PC-3 (cell line): ENCODE results near the gene KRT83.

ENCODE experiments used
- EZH2phosphoT487 ChIP-seq: fragments of 300-600 bp; sonication (generic); IDR thresholded peaks from 2 replicates; pipeline ENCODE4 v1.6.1; 2018; ENCODE audit warnings: mild to moderate bottlenecking, antibody characterized with exemption, low read length, borderline replicate concordance
- TF ChIP-seq, protein P1 (sequence below): fragments of 300-600 bp; sonication (generic); conservative IDR thresholded peaks from 2 replicates; pipeline ENCODE4 v1.5.1; 2017; ENCODE audit warnings: antibody characterized with exemption, low read depth, mild to moderate bottlenecking, low read length

DNA sequence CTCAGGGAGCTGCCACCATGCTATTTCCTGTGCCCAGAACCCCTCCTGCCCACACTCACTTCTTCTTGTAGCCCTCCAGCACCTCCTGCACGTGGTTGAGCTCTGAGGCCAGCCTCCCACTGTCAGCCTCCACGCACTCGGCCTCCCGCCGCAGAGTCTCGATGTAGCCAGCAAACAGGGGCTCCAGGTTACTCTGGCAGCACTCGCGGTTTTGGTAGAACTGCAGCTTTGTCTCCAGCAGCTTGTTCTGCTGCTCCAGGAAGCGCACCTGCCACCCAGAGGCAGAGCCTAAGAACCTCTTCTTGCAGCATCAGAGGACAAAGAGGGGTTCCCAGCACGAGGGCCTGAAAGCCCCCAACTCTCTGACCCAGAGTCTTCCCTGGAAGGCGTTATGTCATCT lies 2.1 kb downstream of the KRT83 start:
- TF ChIP-seq, protein P1, sequence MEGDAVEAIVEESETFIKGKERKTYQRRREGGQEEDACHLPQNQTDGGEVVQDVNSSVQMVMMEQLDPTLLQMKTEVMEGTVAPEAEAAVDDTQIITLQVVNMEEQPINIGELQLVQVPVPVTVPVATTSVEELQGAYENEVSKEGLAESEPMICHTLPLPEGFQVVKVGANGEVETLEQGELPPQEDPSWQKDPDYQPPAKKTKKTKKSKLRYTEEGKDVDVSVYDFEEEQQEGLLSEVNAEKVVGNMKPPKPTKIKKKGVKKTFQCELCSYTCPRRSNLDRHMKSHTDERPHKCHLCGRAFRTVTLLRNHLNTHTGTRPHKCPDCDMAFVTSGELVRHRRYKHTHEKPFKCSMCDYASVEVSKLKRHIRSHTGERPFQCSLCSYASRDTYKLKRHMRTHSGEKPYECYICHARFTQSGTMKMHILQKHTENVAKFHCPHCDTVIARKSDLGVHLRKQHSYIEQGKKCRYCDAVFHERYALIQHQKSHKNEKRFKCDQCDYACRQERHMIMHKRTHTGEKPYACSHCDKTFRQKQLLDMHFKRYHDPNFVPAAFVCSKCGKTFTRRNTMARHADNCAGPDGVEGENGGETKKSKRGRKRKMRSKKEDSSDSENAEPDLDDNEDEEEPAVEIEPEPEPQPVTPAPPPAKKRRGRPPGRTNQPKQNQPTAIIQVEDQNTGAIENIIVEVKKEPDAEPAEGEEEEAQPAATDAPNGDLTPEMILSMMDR: peak; percentile 44; the same call in 1 of the 2 replicates
- TF ChIP-seq EZH2phosphoT487: no peak
